ENCODE data around the gene METTL9.
"Not testable (repeated sequence)": the region's sequence is repeated elsewhere in the genome, so short reads cannot be mapped to it uniquely, and the experiment has no call there.

METTL9 gene

GRCh38 chr16:21637032-21637968, 37.9 kb downstream of the METTL9 start:
- no peak for DNase-seq (ENCODE audit: low read depth)

- peak; percentile 6 for DNase-seq (ENCODE audit: low read depth)
Observed at GRCh38 chr16:21638573-21638975, 39.2 kb downstream of the METTL9 start.

- no peak for DNase-seq (ENCODE audit: low read depth)
Observed at GRCh38 chr16:21639493-21639892, 40.1 kb downstream of the METTL9 start.

- DNase-seq (ENCODE audit: low read depth), result no peak
Observed at GRCh38 chr16:21641916-21642315, 42.5 kb downstream of the METTL9 start.

- no peak for DNase-seq (ENCODE audit: low read depth)
Observed at GRCh38 chr16:21642861-21643260, 43.5 kb downstream of the METTL9 start.

- no peak for DNase-seq (ENCODE audit: low read depth)
Observed at GRCh38 chr16:21643785-21644184, 44.4 kb downstream of the METTL9 start.

GRCh38 chr16:21644674-21645073, 45.3 kb downstream of the METTL9 start:
- no peak for DNase-seq (ENCODE audit: low read depth)

GRCh38 chr16:21645261-21645721, 45.9 kb downstream of the METTL9 start:
- no peak for DNase-seq (ENCODE audit: low read depth)

GRCh38 chr16:21646091-21646490, 46.7 kb downstream of the METTL9 start:
- DNase-seq (ENCODE audit: low read depth), result no peak

GRCh38 chr16:21646721-21647561, 47.6 kb downstream of the METTL9 start:
- no peak for DNase-seq (ENCODE audit: low read depth)

GRCh38 chr16:21647562-21648164, 48.3 kb downstream of the METTL9 start:
- DNase-seq (ENCODE audit: low read depth), result no peak

- DNase-seq (ENCODE audit: low read depth), result not testable (repeated sequence)
Observed at GRCh38 chr16:21649826-21650406, 50.5 kb downstream of the METTL9 start.

GRCh38 chr16:21650521-21650920, 51.1 kb downstream of the METTL9 start:
- no peak for DNase-seq (ENCODE audit: low read depth)

- no peak for DNase-seq (ENCODE audit: low read depth)
Observed at GRCh38 chr16:21651515-21651914, 52.1 kb downstream of the METTL9 start.

- DNase-seq (ENCODE audit: low read depth), result no peak
Observed at GRCh38 chr16:21652453-21652852, 53.1 kb downstream of the METTL9 start, which contains the start of gene IGSF6. Gene IGSF6, minus strand, starts transcription at chr16:21652608. Its CDS starts 10 bp downstream, at chr16:21652598.

- no peak for DNase-seq (ENCODE audit: low read depth)
Observed at GRCh38 chr16:21653571-21653970, 54.2 kb downstream of the METTL9 start.

GRCh38 chr16:21654466-21654865, 55.1 kb downstream of the METTL9 start:
- DNase-seq (ENCODE audit: low read depth), result no peak

GRCh38 chr16:21654881-21655280, 55.5 kb downstream of the METTL9 start:
- DNase-seq (ENCODE audit: low read depth), result no peak

GRCh38 chr16:21656795-21657768, 57.7 kb downstream of the METTL9 start:
- DNase-seq (ENCODE audit: low read depth), result no peak

GRCh38 chr16:21659124-21659523, 59.7 kb downstream of the METTL9 start:
- no peak for DNase-seq (ENCODE audit: low read depth)

Data from GM04503 (cell line).